Vagina (tissue), 2 donors: Measurements from ENCODE around the gene CETP.

ENCODE experiments used
- POLR2A ChIP-seq, 2 donors: fragments of 450-650 bp; IDR thresholded peaks; one replicate each; pipeline ENCODE4 v1.6.1; 2017; ENCODE audit warnings: antibody characterized with exemption in 2 of 2, mild to moderate bottlenecking in 2 of 2, moderate library complexity in 2 of 2
- TF ChIP-seq, protein P1 (sequence below), 3 experiments: fragments of 450-650 bp in 2 of 3; fragments of 200-600 bp in 1 of 3; sonication (generic) in 1 of 3; IDR thresholded peaks; one replicate each; pipeline ENCODE4 v1.5.1; 2017 to 2019; ENCODE audit warnings: antibody characterized with exemption in 3 of 3, mild to moderate bottlenecking in 2 of 3, moderate library complexity in 2 of 3

DNA sequence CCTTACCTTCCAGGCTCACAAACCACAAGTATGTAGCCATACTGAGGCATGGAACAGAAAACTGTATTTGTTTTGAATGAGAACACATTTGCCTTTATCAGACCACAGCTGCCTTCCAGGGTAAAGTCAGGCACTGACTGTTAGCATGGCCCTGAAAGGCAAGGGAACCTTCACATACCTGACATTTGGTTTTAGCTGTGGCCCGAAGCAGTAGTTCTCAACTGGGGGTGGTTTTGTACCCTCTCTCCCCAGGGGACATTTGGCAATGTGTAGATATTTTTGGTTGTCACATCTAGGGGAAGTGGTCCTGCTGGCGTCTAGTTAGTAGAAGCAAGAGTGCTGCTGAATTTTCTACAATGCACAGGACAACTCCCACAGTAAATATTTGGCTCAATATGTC, 20.7 kb upstream of the CETP start:
- TF ChIP-seq, protein P1, sequence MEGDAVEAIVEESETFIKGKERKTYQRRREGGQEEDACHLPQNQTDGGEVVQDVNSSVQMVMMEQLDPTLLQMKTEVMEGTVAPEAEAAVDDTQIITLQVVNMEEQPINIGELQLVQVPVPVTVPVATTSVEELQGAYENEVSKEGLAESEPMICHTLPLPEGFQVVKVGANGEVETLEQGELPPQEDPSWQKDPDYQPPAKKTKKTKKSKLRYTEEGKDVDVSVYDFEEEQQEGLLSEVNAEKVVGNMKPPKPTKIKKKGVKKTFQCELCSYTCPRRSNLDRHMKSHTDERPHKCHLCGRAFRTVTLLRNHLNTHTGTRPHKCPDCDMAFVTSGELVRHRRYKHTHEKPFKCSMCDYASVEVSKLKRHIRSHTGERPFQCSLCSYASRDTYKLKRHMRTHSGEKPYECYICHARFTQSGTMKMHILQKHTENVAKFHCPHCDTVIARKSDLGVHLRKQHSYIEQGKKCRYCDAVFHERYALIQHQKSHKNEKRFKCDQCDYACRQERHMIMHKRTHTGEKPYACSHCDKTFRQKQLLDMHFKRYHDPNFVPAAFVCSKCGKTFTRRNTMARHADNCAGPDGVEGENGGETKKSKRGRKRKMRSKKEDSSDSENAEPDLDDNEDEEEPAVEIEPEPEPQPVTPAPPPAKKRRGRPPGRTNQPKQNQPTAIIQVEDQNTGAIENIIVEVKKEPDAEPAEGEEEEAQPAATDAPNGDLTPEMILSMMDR (IDR thresholded peaks at IDR 0.05) = no peak
- no peak for TF ChIP-seq POLR2A (IDR thresholded peaks at IDR 0.05)
